ENCODE results near the gene PLXNA1. TPM values are rescaled to one million over a fixed set of nuclear protein-coding genes. Genes with fewer than 3 reads are reported as not detected.

The PLXNA1 gene
- total RNA-seq, 1 experiment from 2014 or later = 30.3 TPM

DNA sequence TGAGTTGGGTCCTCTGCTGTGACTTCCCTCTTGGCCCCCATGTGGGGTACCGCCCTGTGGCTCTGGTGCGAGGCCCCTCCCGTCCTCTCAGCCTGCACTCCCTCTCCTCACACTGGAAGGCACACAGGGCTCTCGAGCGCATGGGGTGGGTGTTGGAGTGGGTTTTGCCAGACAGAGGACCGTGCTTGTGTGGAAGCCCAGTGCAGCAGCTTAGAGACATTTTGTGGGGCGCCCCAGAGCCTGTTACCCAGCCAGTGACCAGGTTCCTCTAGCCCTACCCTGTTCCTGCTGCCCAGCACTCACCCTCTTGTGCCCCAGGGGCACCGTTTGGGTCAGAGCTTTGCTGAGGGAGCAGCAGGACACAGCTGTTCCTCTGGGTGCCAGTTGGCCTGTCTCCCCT is 9.9 kb downstream of the PLXNA1 start (continued):
- TF ChIP-seq, protein P1, sequence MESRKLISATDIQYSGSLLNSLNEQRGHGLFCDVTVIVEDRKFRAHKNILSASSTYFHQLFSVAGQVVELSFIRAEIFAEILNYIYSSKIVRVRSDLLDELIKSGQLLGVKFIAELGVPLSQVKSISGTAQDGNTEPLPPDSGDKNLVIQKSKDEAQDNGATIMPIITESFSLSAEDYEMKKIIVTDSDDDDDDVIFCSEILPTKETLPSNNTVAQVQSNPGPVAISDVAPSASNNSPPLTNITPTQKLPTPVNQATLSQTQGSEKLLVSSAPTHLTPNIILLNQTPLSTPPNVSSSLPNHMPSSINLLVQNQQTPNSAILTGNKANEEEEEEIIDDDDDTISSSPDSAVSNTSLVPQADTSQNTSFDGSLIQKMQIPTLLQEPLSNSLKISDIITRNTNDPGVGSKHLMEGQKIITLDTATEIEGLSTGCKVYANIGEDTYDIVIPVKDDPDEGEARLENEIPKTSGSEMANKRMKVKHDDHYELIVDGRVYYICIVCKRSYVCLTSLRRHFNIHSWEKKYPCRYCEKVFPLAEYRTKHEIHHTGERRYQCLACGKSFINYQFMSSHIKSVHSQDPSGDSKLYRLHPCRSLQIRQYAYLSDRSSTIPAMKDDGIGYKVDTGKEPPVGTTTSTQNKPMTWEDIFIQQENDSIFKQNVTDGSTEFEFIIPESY (IDR thresholded peaks at IDR 0.05; ENCODE audit: extremely low read depth, insufficient replicate concordance, low read length) = no peak

GRCh38 chr3:126993436-126993835 is 10.5 kb downstream of the PLXNA1 start:
- H3K9ac ChIP-seq (ENCODE audit: low read length) = no peak overlapping the region
- H3K9me2 ChIP-seq (ENCODE audit: insufficient read depth) = no peaks in the 10 kb centered on the region
- H3K79me2 ChIP-seq (ENCODE audit: insufficient read depth, low read length) = peaks cover 52% of the 10 kb centered on the region; the same call in 1 of the 2 replicates
- BruUV-seq (replicated peaks) = no TSS peak
- H3K9me3 ChIP-seq (ENCODE audit: control insufficient read depth in 1 of 2, insufficient read depth in 1 of 2, low read depth in 1 of 2, low read length in 2 of 2) = no peaks in the 10 kb centered on the region
- ChIA-PET RAD21 (ENCODE audit: low non-redundant PET in 1 of 2, low total read pairs in 2 of 2, uncharacterized antibody in 2 of 2, unreplicated experiment in 2 of 2) (no interaction called here), CTCF (no interaction called here), POLR2A (no interaction called here)
- intact Hi-C loops (cut with micrococcal nuclease) = no loop called here
- ATAC-seq (no peak), DNase-seq (ENCODE audit: low read depth, low spot score) (no peak)
- H3K27me3 ChIP-seq (ENCODE audit: insufficient read depth, low read length) = no peaks in the 10 kb centered on the region
- H4K20me1 ChIP-seq (ENCODE audit: insufficient read depth) = no peaks in the 10 kb centered on the region
- H3K4me1 ChIP-seq (ENCODE audit: control insufficient read depth in 1 of 2, insufficient read depth in 2 of 2, low read length in 2 of 2) = no peaks in the 10 kb centered on the region
- TF ChIP-seq RAD21 (IDR thresholded peaks at IDR 0.05; ENCODE audit: low read depth) = no peak
- no peak for TF ChIP-seq REST (IDR thresholded peaks at IDR 0.05; ENCODE audit: low read depth)
- no peak for TF ChIP-seq ZNF274 (IDR thresholded peaks at IDR 0.05; ENCODE audit: low read depth, low read length)
- no peak for TF ChIP-seq SIN3A (IDR thresholded peaks at IDR 0.05; ENCODE audit: low read depth)
- no peak for TF ChIP-seq CBX3 (IDR thresholded peaks at IDR 0.05; ENCODE audit: low read depth)
- no peak for TF ChIP-seq SP1 (IDR thresholded peaks at IDR 0.05; ENCODE audit: low read depth)
- TF ChIP-seq, protein P1 (IDR thresholded peaks at IDR 0.05; ENCODE audit: extremely low read depth, insufficient replicate concordance, low read length) = no peak
- no peak for TF ChIP-seq CTCF (IDR thresholded peaks at IDR 0.05 in 2 of 3, conservative IDR thresholded peaks at IDR 0.05 in 1 of 3; ENCODE audit: borderline replicate concordance in 1 of 3, insufficient read depth in 1 of 3, low read depth in 2 of 3, low read length in 2 of 3)
- no peak for TF ChIP-seq ATF3 (IDR thresholded peaks at IDR 0.05)
- no peak for TF ChIP-seq EGR1 (IDR thresholded peaks at IDR 0.05; ENCODE audit: low read depth)
- no peak for TF ChIP-seq ZFX (IDR thresholded peaks at IDR 0.05)
- H2AFZ ChIP-seq (ENCODE audit: low read depth, low read length, poor library complexity, severe bottlenecking) = no peak overlapping the region
- no peak overlapping the region for H3K27ac ChIP-seq (ENCODE audit: low read depth, low read length)
- no peak overlapping the region for H3K4me2 ChIP-seq (ENCODE audit: low read length)
- H3K4me3 ChIP-seq (replicated peaks in 1 of 2; ENCODE audit: low read depth in 1 of 2, low read length in 2 of 2) = no peak overlapping the region
- peaks cover 0 to 10% of the 10 kb centered on the region in 2 experiments; a peak in 2 of 4 replicates for H3K36me3 ChIP-seq (ENCODE audit: control insufficient read depth in 1 of 2, insufficient read depth in 2 of 2, low read length in 2 of 2)
